SK-N-MC (cell line): ENCODE data around the gene C4BPA.

Experiments
- DNase-seq: peaks from one replicate; pipeline ENCODE4 v3.0.0-alpha.2; 2011; ENCODE audit warnings: low read depth, low spot score
- H3K27ac ChIP-seq: fragments of 200-600 bp; sonication (generic); 2 replicates; pipeline ENCODE4 v1.5.1; 2016; ENCODE audit warnings: mixed run types
- H3K36me3 ChIP-seq: fragments of 200-600 bp; sonication (generic); 2 replicates; pipeline ENCODE4 v1.6.1; 2017; ENCODE audit warnings: antibody characterized with exemption, low read length, mixed read lengths; ENCODE audit not compliant: insufficient read depth
- H3K4me3 ChIP-seq: fragments of 200-600 bp; sonication (generic); 2 replicates; pipeline ENCODE4 v1.5.1; 2016
- H3K9ac ChIP-seq: fragments of 200-600 bp; sonication (generic); 2 replicates; pipeline ENCODE4 v1.8.0; 2017; ENCODE audit warnings: mixed run types, mixed read lengths; ENCODE audit not compliant: insufficient read length
- H3K9me3 ChIP-seq: fragments of 200-600 bp; sonication (generic); 2 replicates; pipeline ENCODE4 v1.6.1; 2017; ENCODE audit warnings: low read depth, mild to moderate bottlenecking, antibody characterized with exemption, low read length, moderate library complexity, mixed read lengths
- EZH2 ChIP-seq: fragments of 200-600 bp; sonication (generic); IDR thresholded peaks from one replicate; pipeline ENCODE4 v1.6.1; 2017; ENCODE audit warnings: antibody characterized with exemption
- FOXP2 ChIP-seq: optimal IDR thresholded peaks from 2 replicates; pipeline ENCODE3; 2011; ENCODE audit warnings: mild to moderate bottlenecking, moderate library complexity; ENCODE audit not compliant: insufficient read depth; ENCODE audit errors: extremely low read length, control extremely low read depth
- POLR2AphosphoS5 ChIP-seq: IDR thresholded peaks from 2 replicates; pipeline ENCODE4 v1.6.1; 2012; ENCODE audit warnings: mild to moderate bottlenecking, low read depth, low read length, borderline replicate concordance

C4BPA gene

GRCh38 chr1:207124389-207124788, 20.4 kb downstream of the C4BPA start:
- no peak for DNase-seq
- no peak overlapping the region for H3K4me3 ChIP-seq

GRCh38 chr1:207128336-207128921, 24.4 kb downstream of the C4BPA start:
- Histone ChIP-seq H3K9ac (no peak overlapping the region), H3K4me3 (no peak overlapping the region), H3K36me3 (no peaks in the 10 kb centered on the region), H3K9me3 (no peaks in the 10 kb centered on the region), H3K27ac (no peak overlapping the region)
- TF ChIP-seq POLR2AphosphoS5 (no peak), EZH2 (no peak), FOXP2 (no peak)
- DNase-seq = peak; percentile 16

More at GRCh38 chr1:207124389-207124788, 20.4 kb downstream of the C4BPA start:
- Histone ChIP-seq H3K9ac (no peak overlapping the region), H3K36me3 (no peaks in the 10 kb centered on the region), H3K9me3 (no peaks in the 10 kb centered on the region), H3K27ac (no peak overlapping the region)
- TF ChIP-seq POLR2AphosphoS5 = no peak
- TF ChIP-seq FOXP2 = no peak
- no peak for TF ChIP-seq EZH2

- Histone ChIP-seq H3K9me3 (no peaks in the 10 kb centered on the region), H3K4me3 (no peak overlapping the region), H3K36me3 (no peaks in the 10 kb centered on the region), H3K27ac (no peak overlapping the region), H3K9ac (no peak overlapping the region)
- no peak for TF ChIP-seq EZH2
- TF ChIP-seq POLR2AphosphoS5 = no peak
- no peak for TF ChIP-seq FOXP2
- DNase-seq = no peak
Observed at GRCh38 chr1:207129053-207129452, 25.0 kb downstream of the C4BPA start.

GRCh38 chr1:207130252-207131036, 26.4 kb downstream of the C4BPA start:
- H3K9me3 ChIP-seq = no peaks in the 10 kb centered on the region
- no peak overlapping the region for H3K9ac ChIP-seq
- TF ChIP-seq POLR2AphosphoS5 = no peak
- TF ChIP-seq FOXP2 = no peak
- no peak for TF ChIP-seq EZH2
- H3K36me3 ChIP-seq = no peaks in the 10 kb centered on the region
- no peak overlapping the region for H3K4me3 ChIP-seq
- no peak overlapping the region for H3K27ac ChIP-seq
- no peak for DNase-seq

- H3K4me3 ChIP-seq = no peak overlapping the region
- no peak overlapping the region for H3K27ac ChIP-seq
- no peak for TF ChIP-seq FOXP2
- no peak for TF ChIP-seq POLR2AphosphoS5
- TF ChIP-seq EZH2 = no peak
- H3K36me3 ChIP-seq = no peaks in the 10 kb centered on the region
- no peaks in the 10 kb centered on the region for H3K9me3 ChIP-seq
- no peak overlapping the region for H3K9ac ChIP-seq
- no peak for DNase-seq
Observed at GRCh38 chr1:207131163-207131562, 27.1 kb downstream of the C4BPA start.

- Histone ChIP-seq H3K27ac (no peak overlapping the region), H3K9ac (no peak overlapping the region), H3K9me3 (no peaks in the 10 kb centered on the region), H3K4me3 (no peak overlapping the region), H3K36me3 (no peaks in the 10 kb centered on the region)
- no peak for TF ChIP-seq FOXP2
- no peak for TF ChIP-seq POLR2AphosphoS5
- no peak for TF ChIP-seq EZH2
- no peak for DNase-seq
Observed at GRCh38 chr1:207134581-207134980, 30.5 kb downstream of the C4BPA start.

GRCh38 chr1:207139616-207140015, 35.6 kb downstream of the C4BPA start:
- H3K4me3 ChIP-seq = no peak overlapping the region
- no peaks in the 10 kb centered on the region for H3K36me3 ChIP-seq
- no peak overlapping the region for H3K27ac ChIP-seq
- H3K9ac ChIP-seq = no peak overlapping the region
- H3K9me3 ChIP-seq = no peaks in the 10 kb centered on the region
- no peak for DNase-seq
- TF ChIP-seq POLR2AphosphoS5 (no peak), EZH2 (no peak), FOXP2 (no peak)

GRCh38 chr1:207140536-207140935, 36.5 kb downstream of the C4BPA start:
- no peak overlapping the region for H3K27ac ChIP-seq
- DNase-seq = no peak
- no peaks in the 10 kb centered on the region for H3K36me3 ChIP-seq
- H3K9me3 ChIP-seq = no peaks in the 10 kb centered on the region
- no peak for TF ChIP-seq POLR2AphosphoS5
- TF ChIP-seq FOXP2 = no peak
- TF ChIP-seq EZH2 = no peak
- no peak overlapping the region for H3K4me3 ChIP-seq
- no peak overlapping the region for H3K9ac ChIP-seq
